HG02798 (cell line): Measurements from ENCODE around the gene VASN.

Experiments used
- ATAC-seq: cut with Tn5 transposase; IDR thresholded peaks from one replicate; pipeline ENCODE4 v1.9.1; 2021; ENCODE audit warnings: mild to moderate bottlenecking; ENCODE audit not compliant: unreplicated experiment, poor library complexity

The VASN gene

GRCh38 chr16:4381935-4382794, 10.5 kb downstream of the VASN start:
- ATAC-seq, result no peak

DNA sequence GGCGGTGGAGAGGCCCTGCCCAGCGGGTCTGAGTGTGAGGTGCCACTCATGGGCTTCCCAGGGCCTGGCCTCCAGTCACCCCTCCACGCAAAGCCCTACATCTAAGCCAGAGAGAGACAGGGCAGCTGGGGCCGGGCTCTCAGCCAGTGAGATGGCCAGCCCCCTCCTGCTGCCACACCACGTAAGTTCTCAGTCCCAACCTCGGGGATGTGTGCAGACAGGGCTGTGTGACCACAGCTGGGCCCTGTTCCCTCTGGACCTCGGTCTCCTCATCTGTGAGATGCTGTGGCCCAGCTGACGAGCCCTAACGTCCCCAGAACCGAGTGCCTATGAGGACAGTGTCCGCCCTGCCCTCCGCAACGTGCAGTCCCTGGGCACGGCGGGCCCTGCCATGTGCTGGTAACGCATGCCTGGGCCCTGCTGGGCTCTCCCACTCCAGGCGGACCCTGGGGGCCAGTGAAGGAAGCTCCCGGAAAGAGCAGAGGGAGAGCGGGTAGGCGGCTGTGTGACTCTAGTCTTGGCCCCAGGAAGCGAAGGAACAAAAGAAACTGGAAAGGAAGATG, 11.2 kb downstream of the VASN start:
- no peak for ATAC-seq

DNA sequence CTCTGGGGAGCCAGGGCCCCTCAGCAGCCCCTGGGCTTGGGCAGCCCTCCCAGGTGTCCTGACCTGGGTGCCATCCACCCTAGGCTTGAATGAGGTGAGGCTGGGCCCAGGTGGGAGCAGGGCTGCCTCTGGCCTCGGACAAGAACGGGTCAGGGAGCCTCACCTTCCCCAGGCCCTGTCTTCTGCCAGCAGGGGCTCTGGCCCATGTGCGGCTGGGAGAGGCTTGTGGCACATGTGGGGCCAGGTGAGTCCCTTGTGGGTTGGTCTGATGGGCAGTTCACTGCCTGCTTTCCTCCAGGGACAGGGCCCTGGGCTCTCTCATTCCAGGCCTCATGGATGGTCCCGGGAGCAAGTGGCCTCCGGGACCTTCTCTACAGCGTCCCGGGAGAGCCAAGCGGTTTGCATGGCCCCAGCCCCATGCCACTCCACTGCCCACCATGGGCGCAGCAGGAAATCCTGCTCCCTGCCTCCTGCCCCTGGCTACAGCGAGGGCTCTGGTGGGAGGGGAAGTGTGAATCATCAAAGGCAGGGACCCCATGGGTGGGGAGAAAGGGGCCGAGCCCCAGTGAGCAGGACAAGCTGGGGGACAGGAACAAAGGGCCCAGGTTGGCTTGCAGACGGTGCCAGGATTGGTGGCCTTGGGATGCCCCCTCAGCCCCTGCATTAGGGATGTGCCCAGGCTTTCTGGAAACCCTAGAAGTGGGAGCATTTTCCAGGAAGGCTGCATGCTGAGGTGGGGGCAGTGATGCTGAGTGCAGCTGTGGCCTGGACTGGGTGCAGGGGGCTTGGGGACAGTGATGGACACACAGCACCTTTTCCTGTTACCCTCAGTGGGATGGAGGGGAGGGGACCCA, 12.2 kb downstream of the VASN start:
- no peak for ATAC-seq

DNA sequence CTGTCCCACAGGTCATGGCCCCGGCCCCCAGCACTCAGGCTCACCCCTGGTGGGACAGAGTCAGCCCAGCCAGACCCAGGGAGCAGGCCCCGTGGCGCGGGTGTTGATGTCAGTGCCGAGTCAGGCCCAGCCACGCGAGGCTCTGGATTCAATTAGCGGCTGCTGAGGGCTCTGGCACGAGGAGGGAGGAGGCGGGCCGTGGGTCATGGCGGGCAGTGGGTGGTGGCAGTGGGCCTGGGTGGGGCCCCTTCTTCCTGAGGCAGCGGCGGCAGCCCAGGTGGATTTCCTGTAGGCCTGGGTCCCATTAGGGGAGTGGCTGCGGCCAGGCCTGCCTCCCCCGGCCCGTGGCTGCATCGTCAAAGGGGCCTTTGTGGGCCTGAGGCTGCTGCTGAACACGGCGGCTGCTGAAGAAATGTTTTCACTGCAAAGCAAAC, 12.9 kb downstream of the VASN start:
- no peak for ATAC-seq

GRCh38 chr16:4385066-4385788, 13.6 kb downstream of the VASN start:
- ATAC-seq, result no peak

GRCh38 chr16:4385789-4386450, 14.3 kb downstream of the VASN start:
- no peak for ATAC-seq

- no peak for ATAC-seq
Measured at GRCh38 chr16:4386451-4386805, 14.8 kb downstream of the VASN start.

GRCh38 chr16:4386951-4387565, 15.4 kb downstream of the VASN start:
- ATAC-seq, result no peak

- ATAC-seq, result no peak
Measured at GRCh38 chr16:4387781-4388180, 16.1 kb downstream of the VASN start.

- no peak for ATAC-seq
Measured at GRCh38 chr16:4388271-4389021, 16.8 kb downstream of the VASN start.

GRCh38 chr16:4389051-4389955, 17.7 kb downstream of the VASN start:
- no peak for ATAC-seq

DNA sequence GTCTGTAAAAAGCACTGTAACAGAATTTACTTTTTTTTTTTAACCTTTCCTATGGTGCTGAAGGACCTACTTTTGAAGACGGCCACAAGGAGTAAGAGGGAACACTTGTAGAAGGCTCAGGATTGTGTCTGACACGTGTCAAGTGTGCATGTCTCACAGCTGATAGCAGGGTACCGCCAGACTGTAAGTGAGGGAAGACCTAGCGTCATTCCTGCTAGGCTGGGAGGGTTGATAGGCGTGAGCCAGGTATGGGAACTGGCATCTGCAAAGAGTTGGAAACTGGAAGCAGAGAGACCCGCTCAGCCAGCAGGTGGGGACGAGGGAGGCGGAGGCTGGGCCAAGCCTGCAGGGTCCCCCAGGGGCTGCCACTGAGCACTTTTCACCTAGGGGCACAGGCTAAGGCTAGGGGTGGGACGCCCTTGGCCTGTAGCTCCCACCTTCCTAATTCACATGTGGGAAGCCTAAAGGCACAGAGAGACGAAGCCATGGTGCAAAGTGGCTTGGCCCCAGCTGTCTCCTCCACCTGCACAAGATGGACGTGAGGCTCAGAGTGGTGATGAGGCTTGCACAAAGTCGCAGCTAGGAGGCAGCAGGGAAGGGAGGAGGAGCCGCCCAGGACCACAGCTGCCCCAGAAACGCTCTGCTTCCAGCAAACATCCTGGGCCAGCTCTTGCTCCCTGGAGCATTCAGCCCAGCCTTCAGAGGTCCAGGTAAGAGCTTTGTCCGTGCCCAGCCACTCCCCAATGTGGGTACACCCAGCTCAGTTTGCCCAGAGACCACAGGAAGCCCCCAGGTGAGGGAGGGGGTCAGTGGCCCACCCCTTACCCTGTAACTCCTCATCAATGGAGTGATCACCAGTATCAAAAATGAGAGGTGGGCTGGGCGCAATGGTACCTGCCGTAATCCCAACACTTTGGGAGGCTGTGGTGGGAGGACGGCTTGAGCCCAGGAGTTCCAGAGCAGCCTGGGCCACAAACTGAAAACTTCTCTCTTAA, 18.9 kb downstream of the VASN start:
- ATAC-seq, result no peak

DNA sequence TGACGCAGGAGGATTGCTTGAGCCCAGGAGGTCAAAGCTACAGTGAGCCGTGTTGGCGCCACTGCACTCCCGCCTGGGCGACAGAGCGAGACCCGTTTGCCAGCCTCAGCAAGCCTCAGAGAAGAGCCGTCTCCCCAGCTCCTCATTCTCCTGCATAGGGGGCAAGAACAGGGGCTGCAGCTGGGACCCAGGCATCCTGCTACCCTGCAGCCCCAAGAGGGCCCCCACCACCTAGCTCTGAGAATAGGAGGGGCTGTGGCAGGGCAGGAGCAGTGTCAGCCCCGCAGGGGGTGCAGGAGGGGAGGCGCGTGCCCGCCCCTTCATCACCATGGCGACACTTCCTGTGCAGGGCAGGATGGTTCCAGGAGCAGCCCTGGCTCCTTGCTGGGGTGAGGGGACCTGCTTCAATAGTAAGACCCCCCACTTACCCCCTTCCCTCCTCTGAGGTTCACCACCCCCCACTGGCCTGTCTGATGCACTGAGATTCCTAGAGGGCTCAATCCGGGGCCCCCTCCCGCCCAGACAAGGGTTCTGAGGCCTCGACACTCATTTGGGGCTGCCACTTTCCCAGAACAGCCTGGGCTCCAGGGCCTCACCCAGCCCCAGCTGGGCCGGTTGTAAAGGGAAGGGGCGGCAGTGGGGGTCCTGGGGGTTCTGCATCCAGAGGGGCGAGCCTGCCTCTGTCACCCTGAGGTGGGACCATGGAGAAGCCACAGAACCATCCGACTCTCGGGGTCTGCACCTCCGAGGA, 20.2 kb downstream of the VASN start:
- no peak for ATAC-seq

DNA sequence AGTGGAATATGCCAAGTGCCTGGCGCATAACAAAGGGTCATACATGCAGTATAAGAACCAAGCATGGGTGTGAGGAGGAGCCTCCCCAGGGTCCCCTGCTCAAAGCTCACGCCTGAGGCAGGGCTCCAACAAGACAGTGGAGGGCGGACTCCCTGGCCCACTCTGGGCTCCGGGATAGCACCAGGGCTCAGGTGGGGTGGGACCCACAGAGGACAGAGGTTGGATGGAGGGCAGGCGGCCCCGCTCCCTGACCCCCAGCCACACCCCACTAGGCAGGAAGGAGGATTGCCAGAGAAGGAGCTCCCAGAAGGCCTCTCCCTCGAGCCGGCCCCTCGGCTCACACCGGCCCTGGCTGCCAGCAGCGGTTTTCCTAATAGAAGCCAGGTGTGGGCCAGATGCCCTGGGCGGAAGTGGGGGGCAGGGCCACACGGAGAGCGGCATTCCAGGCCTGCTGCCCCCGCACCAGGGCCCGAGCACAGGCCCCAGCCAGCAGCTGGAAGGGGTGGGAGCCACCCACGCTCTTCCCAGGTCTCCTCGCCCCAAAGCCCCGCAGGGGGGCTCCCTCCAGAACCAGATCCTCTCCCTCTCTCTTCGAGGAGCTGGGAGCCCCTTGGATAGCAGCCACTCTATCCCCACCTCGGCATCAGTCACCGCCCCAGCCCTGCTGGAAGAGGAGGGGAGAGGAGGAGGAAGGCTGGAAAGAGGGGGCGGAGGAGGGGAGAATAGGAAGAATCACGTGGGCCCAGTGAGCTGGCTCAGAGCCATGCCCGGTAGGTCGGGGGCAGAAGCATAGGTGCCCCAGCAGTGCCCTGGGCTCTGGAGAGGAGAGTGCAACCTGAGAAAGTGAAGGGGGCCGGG, 21.0 kb downstream of the VASN start:
- no peak for ATAC-seq

DNA sequence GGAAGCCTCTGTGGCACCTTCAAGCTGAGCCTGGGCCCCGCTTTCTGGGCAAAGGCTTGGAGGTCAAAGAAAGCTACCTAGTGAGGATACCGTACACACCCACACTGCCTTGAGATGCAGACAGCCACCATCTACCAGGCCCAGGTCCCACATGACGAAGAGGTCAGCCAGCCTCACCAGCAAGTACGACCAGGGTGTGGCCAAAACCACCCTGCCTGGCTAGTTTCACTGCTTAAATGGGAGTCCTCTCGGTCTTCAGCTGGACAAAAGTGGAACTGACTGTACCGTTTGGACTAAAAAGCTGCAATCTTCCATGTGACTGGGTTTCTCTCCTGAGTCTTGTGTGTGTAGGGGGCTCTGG, 21.6 kb downstream of the VASN start:
- ATAC-seq, result no peak
